ENCODE measurements around the gene GON4L.
"Not testable (repeated sequence)": the region's sequence is repeated elsewhere in the genome, so short reads cannot be mapped to it uniquely, and the experiment has no call there.

GON4L gene

DNA sequence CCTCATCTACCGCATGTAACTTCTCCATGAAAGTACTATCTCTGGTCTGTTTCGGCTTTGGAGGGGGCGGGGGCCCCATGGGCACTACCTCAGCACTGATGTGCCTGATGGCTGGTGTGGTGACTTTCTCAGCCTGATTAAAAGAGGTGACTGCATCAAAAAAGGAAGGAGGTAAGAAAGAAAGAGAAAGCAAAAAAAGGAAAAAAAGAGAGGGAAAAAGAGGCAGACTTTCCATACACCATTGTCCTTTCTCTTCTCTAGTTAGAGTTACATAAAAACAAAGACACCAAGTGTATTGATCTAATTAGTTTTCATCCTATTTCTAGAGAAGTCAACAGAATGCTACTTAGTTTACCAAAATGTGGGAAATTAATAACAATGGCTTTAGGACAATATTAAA, 43.3 kb downstream of the GON4L start:
- no peak for DNase-seq (ENCODE audit: low spot score)

DNA sequence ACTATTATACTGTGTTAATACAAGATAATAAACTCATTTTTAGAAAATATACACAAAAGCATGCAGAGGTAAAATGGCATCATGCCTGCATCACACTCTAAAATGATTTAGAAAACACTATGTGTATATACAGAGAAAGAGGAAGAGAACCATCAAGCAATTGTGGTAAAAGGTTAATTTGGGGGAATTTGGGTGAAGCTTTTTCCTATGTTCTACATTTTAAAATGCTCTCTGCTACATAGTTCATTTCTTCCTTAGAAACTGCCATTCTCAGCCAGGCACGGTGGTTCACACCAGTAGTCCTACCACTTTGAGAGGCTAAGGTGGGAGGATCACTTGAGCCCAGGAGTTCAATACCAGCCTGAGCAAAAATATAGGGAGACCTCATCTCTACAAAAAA, 44.1 kb downstream of the GON4L start:
- no peak for DNase-seq (ENCODE audit: low spot score)

DNA sequence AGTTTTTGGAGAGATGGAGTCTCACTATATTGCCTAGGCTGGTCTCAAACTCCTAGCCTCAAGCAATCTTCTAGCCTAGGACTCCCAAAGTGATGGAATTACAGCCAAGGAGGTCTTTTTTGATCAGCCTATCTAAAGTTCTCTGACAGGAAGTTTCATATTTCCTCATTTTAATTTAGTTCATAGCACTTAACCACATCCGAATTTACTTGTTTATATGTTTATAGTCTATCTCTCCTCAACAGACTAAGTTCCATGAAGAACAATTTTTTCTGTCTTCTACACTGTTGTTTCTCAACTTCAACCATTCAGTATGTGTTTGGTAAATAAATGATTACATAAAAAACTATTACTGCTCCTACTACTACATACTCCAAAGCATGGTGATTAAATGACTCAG, 47.9 kb downstream of the GON4L start:
- DNase-seq (ENCODE audit: low spot score), result no peak

DNA sequence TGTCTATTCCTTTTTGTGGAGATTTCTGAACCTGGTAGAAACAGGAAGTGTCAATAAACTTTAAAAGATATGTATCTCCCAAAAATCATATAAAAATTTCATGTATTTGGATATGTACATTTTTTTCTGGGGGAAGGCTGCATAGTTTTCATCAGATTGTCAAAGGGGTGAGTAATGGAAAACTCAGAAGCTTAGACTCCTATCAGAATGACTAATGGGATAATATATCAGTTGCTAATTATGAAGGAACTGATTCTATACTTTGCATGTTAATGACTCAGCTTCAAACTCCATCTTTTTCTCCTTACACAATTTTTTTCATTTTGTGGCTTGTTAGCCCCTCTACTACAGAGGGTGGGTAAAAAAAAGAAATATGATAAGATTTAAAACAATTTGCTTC, 55.9 kb downstream of the GON4L start:
- no peak for DNase-seq (ENCODE audit: low spot score)

DNA sequence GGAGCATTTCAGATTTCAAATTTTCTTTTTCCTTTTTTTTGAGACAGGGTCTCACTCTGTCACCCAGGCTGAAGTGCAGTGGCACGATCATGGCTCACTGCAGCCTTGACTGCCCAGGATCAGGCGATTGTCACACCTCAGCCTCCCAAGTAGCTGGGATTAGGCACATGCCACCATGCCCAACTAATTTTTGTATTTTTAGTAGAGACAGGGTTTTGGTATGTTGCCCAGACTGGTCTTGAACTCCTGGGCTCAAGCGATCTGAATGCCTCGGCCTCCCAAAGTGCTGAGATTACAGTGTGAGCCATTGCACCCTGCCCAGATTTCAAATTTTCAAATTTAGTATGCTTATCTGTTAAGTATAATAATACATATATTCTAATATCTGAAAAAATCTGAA, 61.4 kb downstream of the GON4L start:
- DNase-seq (ENCODE audit: low spot score), result not testable (repeated sequence)

DNA sequence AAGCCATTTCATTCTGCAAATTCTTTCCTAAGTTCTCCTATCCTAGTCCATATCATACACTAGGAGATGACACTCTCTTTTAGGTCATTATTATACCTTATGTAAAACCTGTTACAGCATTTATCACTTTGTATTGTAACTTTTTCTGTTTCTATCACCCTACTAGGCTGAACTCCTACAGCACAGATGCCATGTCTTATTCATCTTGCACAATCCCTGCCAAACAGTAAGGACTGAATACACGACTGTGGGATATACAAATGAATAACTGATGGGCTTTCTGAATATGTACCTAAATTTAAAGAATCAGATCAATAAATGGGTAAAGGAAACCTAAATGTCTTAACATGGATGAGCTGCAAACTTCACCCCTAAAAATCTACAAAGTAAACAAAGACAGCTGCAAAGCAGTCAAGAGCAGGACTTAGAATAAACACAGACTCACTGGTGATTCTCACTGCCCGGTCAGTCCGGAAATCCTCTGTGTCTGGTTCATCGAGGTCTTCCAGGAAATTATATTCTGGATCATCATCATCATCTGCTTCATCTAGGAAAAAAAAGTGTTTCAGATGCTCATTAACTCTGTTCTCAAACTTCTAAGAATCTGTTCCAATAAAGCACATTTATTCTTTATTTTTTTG, 62.3 kb downstream of the GON4L start:
- no peak for DNase-seq (ENCODE audit: low spot score)

DNA sequence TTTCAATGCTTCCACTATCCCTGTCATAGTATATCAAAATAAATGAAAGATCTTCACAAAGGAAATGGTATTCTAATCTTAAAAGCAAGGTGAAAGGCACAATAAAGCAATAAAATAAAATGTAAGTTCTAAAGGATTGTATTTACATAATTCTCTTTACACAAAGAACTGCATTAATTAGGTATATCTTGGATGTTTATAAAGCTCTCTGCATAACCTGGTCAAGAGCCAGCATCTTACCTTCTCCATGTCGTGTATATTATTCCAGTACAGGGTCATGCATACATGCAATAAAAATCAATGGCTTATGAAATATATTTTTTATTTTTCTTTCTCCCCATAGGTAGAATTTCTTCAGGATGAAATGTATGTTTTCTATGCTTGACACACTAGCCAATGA, 63.8 kb downstream of the GON4L start:
- DNase-seq (ENCODE audit: low spot score), result no peak

DNA sequence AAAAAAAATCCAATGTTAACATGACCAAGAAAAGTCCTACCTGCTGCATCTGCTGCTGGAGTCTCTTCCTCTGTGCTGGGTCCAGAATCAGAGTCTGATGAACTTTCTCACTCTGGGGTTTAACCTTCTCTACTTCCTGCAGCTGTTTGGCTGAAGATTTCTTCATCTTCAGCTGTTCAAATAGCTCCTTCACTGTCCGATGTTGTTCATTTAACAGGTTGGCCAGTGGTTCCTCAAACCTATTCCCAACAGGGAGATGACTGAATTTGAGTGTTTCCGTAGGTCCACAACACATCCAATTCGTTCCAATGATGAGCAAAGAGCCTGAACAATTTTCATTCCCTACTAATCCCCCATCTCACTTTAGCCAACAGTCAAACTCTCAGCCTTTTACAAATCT, 79.4 kb downstream of the GON4L start:
- DNase-seq (ENCODE audit: low spot score), result no peak

DNA sequence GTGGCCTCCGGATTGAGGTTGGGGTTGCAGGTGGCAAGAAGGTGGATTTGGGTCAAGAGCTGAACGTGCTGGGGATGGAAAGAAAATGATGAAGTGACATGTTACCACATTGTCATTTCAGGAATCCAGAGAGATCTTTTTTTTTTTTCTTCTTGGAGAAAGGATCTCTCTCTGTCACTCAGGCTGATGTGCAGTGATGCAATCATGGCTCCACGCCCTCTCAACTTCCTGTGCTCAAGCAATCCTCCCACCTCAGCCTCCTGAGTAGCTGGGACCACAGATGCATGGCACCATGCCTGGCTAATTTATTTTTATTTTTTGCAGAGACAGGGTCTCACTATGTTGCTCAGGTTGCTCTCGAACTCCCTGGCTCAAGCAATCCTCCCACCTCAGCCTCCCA, 80.6 kb downstream of the GON4L start:
- DNase-seq (ENCODE audit: low spot score), result no peak

DNA sequence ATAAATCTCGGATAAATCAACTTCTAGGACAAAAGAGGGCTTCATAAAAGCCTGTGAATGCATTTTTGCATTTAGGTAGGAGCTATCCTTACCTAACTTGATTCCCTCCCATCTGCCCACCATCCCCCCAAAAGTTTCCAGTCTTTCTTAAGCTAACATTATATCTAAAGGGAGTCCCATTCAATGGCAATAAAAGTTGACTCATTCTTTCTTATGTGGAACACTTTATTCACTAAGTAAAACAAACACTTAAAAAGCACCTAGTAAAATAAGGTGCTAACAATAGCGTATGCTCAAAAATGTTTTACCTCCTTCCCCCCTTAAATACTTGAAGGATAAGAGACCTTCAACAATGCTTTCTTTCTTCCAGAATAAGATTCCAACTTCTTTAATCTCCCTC, 83.8 kb downstream of the GON4L start:
- no peak for DNase-seq (ENCODE audit: low spot score)

DNA sequence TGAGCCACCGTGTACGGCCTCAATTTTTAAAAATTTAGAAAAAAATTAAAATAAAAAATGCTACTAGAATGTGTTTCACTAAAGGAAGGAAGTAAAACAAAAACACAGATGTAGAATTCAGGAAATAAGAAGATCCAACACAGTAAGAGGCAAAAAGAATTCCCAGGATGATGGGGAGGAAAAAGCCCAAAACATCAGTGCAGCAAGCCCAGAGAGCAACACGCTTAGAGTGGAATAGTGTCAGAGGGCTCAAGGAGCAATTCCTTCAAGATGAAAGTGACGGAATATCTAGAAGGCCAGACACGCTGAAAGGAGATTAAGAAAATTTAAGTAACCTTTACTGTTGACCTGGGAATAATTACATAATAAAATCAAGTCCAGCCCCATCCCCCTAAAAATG, 87.8 kb downstream of the GON4L start:
- DNase-seq (ENCODE audit: low spot score), result no peak

DNA sequence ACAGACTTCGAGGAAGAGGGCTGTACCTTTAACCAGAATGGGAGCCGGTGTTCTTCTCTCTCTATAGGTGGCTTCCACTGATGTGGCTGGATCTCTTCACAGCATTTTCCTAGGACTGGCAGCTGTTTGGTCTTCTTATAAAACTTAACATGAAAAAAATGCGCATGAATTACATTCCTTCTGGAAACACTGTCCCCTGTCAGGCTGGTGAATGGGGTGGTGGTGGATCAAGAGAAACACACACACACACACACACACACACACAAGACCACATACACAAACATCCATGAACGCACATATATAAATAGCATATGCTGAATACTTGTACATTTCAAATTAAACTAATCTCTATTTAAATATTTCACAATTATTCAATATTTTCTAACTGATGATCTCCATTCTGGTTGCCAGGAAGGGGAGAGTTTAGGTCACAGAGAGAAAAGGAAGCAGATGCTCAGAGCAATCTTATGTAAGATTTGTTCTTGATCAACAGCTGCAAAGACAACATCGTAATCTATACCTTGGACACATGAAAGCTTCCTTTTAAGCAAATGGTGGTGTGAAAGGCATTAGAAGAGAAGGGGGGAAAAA, 89.5 kb downstream of the GON4L start:
- DNase-seq (ENCODE audit: low spot score), result not testable (repeated sequence)

DNA sequence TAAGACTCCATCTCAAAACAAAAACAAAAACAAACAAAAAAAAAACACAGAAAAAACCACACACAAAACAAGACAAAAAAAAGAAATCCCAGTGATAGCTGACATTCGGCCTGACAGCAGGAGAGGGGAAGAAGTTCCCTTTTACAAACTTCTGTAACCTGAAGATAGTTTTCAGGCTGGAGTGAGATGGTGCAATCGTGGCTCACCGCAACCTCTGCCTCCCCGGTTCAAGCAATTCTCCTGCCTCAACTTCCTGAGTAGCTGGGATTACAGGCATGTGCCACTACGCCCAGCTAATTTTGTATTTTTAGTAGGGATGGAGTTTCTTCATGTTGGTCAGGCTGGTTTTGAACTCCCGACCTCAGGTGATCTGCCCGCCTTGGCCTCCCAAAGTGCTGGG, 93.0 kb downstream of the GON4L start:
- not testable (repeated sequence) for DNase-seq (ENCODE audit: low spot score)

DNA sequence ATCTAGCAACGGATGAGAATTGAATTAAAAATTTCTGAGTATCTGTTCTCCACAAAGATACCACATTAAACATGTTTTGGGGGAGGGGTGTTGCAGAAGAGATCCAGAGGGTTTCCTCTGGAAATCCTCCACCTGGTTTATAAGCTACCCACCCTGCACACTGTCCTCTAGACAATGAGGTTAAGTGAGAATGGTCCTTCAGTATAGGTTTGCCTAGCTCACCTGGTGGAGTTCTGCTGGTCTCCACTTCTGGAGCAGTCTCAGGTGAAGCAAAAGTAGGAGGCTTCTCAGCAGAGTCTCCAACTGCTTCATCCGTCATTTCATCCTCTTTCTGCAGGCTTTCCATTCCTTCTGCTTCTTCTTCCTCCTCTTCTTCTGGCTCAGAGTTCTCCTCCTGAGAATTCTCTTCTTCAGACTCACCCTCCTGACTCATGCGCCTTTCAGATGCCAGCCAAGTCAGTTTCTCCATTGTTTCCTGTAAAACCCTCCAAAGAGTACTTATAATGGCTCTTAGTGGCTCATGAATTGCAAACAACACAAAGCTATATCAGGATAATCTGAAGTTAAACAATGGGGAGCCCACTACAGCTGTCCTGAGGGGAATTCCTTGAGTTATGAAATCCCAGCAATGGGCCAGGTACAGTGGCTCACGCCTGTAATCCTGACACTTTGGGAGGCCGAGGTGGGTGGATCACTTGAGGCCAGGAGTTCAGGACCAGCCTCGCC, 93.8 kb downstream of the GON4L start:
- not testable (repeated sequence) for DNase-seq (ENCODE audit: low spot score)

DNA sequence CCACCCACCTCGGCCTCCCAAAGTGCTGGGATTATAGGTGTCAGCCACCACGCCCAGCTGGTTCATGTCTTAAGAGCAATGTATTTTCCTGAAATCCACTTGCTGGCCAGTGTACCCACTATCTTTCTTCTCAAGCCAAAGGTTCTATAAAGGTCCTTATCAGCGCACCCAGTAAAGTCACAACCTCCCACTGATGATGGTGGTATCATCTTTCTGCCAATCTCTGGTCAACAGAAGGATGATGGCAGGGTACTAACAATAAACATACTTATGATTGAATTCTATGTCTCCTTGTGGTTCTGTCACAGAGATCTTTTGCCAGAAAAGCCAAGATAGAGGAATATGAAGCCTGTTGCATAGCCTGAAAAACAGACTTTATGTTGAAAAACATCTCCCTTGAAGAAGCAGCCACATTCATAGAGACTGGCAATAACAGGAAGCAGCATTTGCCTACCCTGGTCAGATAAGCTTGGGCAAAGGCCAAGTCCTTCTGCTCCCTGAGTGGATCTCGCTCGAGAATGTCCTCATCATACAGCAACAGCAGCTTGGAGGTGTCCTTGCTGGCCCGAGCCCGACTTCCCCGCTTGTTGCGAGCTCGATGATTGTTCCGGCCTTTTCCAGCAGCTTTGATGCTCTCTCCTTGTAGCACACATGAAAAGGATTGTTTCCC, 95.1 kb downstream of the GON4L start:
- DNase-seq (ENCODE audit: low spot score), result no peak

DNA sequence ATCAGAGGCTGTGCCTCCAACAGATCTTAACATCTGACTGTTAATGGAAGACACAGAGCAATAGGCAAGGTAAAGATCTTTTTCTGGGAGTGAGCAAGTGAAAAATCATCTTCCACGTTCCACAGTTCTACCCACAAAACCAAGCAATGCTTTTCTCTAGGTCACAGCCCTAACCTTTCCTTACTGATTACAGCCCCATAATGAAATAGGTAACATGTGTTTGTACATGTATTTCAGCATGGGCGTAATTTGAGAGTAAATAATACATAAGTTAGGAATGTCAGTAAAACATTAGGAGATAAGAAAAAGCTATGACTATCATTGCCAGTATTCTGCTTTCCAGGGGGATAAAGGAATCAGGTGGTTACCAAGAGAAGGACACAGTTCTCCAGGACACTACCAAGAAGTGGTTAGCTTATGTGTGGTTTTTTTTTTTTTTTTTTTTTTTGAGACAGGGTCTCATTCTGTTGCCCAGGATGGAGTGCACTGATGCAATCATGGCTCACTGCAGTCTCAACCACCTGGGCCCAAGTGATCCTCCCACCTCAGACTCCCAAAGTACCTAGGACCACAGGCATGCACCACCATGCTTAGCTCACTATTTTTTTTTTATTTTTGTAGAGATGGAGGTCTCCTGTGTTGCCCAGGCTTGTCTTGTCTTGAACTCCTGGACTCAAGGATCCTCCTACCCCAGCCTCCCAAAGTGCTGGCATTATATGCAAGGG, 96.1 kb downstream of the GON4L start:
- no peak for DNase-seq (ENCODE audit: low spot score)

DNA sequence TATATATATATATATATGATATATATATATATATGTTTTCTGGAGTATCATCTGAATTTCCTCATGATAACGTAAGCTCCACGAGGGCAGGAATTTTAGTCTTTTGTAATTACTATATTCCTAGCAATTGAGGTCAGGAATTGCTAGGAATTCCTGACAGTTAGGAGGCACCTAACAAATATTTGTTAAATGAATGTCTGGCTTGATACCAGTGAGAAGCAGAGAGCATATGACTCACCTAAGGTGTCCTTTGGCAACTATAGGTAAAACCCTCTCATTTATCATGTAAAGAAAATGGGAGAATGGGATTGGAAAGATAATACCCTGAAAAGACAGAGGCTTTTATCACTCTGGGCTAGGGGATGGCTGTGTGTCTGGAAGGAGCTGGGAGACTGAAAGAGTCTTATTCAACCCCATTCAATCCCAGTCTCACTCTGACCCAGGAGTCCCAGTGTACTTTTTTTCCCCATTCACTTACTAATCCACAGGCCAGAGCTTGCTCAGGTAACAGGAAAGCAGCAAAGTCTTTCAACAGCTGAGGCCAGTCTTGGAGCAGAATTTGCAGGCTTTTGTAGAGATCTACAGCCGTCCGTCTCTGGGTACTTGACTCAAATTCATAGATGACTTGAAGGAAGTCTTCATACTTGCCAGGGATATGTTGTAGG, 96.9 kb downstream of the GON4L start:
- no peak for DNase-seq (ENCODE audit: low spot score)

DNA sequence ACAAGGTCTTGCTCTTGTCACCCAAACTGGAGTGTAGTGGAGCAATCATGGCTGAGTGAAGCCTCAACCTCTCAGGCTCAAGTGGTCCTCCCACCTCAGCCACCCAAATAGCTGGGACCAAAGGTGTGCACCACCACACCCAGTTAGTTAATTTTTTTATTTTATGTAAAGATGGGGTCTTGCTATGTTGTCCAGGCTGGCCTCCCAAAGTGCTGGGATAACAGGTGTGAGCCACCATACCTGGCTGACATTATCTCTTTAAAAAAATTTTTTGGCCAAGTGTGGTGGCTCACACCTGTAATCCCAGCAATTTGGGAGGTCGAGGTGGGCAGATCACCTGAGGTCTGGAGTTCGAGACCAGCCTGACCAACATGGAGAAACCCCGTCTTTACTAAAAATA, 98.0 kb downstream of the GON4L start:
- not testable (repeated sequence) for DNase-seq (ENCODE audit: low spot score)

DNA sequence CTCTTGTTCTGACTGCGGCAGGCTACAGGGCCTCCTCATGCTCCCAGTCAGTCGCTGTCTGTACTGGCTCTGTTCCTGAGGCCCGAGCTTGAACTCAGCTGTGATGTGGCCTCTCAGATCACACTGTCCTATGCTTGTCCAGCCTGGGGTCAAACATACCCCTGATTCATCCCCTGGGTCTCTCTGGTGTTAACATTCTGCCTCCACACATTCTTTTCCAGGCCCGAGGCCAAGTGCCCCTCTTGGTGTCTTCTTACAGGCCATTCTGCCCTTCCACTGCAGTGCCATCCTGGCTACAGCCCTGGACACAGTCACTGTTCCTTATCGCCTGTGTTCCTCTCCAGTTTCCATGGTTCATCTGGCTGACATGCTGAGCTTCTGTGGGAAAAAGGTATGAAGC, 108.9 kb downstream of the GON4L start:
- not testable (repeated sequence) for DNase-seq (ENCODE audit: low spot score)

DNA sequence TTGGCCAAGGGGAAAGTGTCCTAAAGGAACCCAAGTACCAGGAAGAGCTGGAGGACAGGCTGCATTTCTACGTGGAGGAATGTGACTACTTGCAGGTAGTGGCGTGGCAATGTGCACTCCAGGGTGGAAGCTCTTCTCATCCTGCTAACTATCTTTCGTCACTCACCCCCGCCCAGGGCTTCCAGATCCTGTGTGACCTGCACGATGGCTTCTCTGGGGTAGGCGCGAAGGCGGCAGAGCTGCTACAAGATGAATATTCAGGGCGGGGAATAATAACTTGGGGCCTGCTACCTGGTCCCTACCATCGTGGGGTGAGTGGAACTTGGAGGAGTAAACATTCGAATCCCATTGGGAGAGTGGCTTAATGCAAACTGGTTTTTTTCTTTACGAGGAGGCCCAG, 109.4 kb downstream of the GON4L start:
- DNase-seq (ENCODE audit: low spot score), result not testable (repeated sequence)

DNA sequence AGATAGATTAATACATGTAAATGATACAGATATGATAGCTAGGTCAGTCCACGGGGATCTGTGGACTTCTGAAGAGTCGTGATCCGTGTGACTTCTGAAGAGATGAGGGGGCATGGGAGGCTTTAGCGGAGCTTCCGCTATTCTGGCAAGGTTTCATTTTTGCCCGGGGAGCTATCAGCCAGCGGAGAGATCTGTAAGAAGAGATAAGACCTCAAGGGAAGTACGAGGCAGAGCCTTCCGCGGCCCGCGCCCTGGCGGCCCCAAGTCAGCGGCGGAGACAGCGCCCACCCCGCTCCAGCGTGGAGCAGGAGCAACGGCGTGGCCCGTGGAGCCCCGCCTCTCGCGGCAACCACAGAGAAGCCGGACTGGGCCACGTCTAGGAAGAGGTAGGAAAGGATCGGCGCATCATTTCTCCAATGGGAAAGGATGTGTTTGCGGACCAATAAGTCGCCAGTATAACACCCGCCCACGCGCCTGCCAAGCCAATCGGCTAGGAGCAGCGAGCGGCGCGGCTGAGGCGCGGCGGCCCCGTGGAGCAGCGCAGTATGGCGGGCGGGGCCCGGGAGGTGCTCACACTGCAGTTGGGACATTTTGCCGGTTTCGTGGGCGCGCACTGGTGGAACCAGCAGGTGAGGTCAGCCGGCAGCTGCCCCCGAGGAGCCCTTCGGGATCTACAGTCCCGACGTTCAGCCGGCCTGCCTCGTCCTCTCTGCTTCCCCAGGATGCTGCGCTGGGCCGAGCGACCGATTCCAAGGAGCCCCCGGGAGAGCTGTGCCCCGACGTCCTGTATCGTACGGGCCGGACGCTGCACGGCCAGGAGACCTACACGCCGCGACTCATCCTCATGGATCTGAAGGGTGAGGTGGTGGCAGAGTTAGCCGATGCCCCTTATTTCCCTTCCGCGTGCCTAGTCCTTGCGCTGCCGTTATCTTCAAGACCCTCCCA, 111.5 kb downstream of the GON4L start:
- DNase-seq (ENCODE audit: low spot score), result peak; percentile 96

Measured in SW480 (cell line).